ENCODE measurements around the gene TXNIP.
A peak's percentile ranks its signal among the peaks of the same experiment; 100 is the strongest.

The TXNIP gene

GRCh38 chr1:145985129-145985501 is 11.3 kb downstream of the TXNIP start:
- DNase-seq, result no peak

- DNase-seq, result no peak
These were observed 12.2 kb downstream of the TXNIP start for GRCh38 chr1:145983960-145984830.

GRCh38 chr1:145983206-145983675 is 13.1 kb downstream of the TXNIP start:
- no peak for DNase-seq

- DNase-seq, result no peak
These were observed 14.2 kb downstream of the TXNIP start for GRCh38 chr1:145982010-145982723.

GRCh38 chr1:145980457-145980994 is 15.9 kb downstream of the TXNIP start:
- DNase-seq, result no peak

- DNase-seq, result no peak
These were observed 16.5 kb downstream of the TXNIP start for GRCh38 chr1:145979746-145980456.

GRCh38 chr1:145978854-145979745 is 17.3 kb downstream of the TXNIP start:
- peak; percentile 82 to 85 for DNase-seq

- DNase-seq, result no peak
These were observed 17.9 kb downstream of the TXNIP start for GRCh38 chr1:145978471-145978853.

- peak; percentile 70 to 75 for DNase-seq
These were observed 18.6 kb downstream of the TXNIP start for GRCh38 chr1:145977486-145978470.

- no peak for DNase-seq
These were observed 19.4 kb downstream of the TXNIP start for GRCh38 chr1:145977016-145977415.

- DNase-seq, result peak in 1 of 2 experiments; percentile 7
These were observed 21.2 kb downstream of the TXNIP start for GRCh38 chr1:145975216-145975615.

GRCh38 chr1:145974721-145975120 is 21.7 kb downstream of the TXNIP start:
- DNase-seq, result peak in 1 of 2 experiments; percentile 7

GRCh38 chr1:145972580-145972979 is 23.8 kb downstream of the TXNIP start:
- peak in 1 of 2 experiments; percentile 6 for DNase-seq

- DNase-seq, result no peak
These were observed 29.1 kb downstream of the TXNIP start for GRCh38 chr1:145967288-145967687.

- DNase-seq, result no peak
These were observed 31.1 kb downstream of the TXNIP start for GRCh38 chr1:145965119-145965744.

- DNase-seq, result peak; percentile 93
These were observed 31.9 kb downstream of the TXNIP start, which contains the start of the genes ANKRD34A and POLR3GL for GRCh38 chr1:145964328-145965118. ANKRD34A (minus strand) TSS chr1:145964575; CDS start chr1:145961759, 2,816 bp downstream. POLR3GL (plus strand) TSS chr1:145964690; CDS start chr1:145974866, 10,176 bp downstream.

GRCh38 chr1:145963265-145964019 is 32.9 kb downstream of the TXNIP start:
- DNase-seq, result no peak
